ENCODE measurements around the gene ANKRD10.
"Not testable (repeated sequence)": the region's sequence is repeated elsewhere in the genome, so short reads cannot be mapped to it uniquely, and the experiment has no call there.

Gene ANKRD10

GRCh38 chr13:110867380-110867779 is 47.5 kb downstream of the ANKRD10 start:
- DNase-seq (ENCODE audit: low read depth in 2 of 2): no peak

- DNase-seq (ENCODE audit: low read depth in 2 of 2): no peak
Observed at GRCh38 chr13:110866491-110867170, 48.2 kb downstream of the ANKRD10 start.

DNA sequence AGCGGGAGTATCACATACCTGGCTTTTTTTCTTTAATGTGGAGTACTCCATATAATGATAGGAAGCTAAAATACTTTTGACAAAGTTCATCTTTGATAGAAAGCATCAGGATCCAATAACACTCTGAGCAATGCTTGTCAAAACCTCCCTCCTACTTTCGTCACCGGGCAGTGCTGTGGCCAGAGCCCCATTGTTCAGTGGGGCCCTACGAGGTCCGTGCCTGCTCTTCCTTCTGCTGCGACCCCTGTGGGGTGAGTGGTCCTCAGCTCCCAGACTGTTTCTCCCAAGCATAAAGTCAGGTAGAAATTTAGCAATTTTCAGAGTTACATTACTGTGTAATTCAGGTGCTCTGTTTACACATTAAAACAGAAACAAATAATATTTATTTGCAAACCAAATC is 51.2 kb downstream of the ANKRD10 start:
- DNase-seq (ENCODE audit: low read depth in 2 of 2): no peak

DNA sequence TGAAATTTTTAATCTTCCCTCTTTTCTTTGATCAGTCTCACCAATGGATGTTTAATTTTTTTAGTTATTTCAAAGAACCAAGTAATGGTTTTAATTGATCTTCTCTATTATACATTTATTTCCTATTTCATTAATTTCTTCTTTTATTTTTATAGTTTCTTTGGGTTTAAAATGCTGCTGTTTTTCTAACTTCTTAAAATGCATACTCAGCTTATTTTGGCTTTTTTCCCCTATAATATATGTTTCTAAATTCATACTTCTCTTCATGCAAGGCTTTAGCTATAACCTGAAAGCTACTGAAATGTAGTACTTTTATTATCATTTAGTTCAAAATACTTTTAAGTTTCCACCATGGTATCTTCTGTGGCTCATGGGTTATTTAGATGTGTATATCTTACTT is 53.9 kb downstream of the ANKRD10 start:
- no peak for DNase-seq (ENCODE audit: low read depth in 2 of 2)

- DNase-seq (ENCODE audit: low read depth in 2 of 2): no peak
Observed at GRCh38 chr13:110856942-110857835, 57.7 kb downstream of the ANKRD10 start.

GRCh38 chr13:110855363-110855762 is 59.5 kb downstream of the ANKRD10 start:
- DNase-seq (ENCODE audit: low read depth in 2 of 2): no peak

DNA sequence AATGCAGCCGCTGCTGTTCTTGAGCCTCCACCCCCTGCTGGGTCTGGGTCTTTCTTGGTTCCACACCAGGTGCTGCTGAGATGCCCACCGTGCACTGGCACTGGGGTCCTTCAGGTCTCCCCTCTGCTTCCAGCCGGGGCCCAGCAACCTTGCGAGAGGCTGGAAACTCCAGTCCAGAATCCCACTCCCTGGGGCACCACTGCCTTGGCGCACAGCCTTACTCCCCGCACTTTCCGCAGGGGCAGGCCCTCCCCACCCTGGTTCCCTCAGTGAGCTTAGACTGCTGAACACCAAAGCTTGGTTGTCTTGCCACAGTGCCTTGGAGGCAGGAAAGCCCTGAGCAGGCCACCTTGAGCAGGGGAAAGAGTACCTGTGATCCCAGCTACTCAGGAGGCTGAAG is 60.0 kb downstream of the ANKRD10 start:
- no peak for DNase-seq (ENCODE audit: low read depth in 2 of 2)

GRCh38 chr13:110853235-110853721 is 61.6 kb downstream of the ANKRD10 start:
- DNase-seq (ENCODE audit: low read depth in 2 of 2): no peak

- DNase-seq (ENCODE audit: low read depth in 2 of 2): no peak
Observed at GRCh38 chr13:110850840-110851239, 64.0 kb downstream of the ANKRD10 start.

DNA sequence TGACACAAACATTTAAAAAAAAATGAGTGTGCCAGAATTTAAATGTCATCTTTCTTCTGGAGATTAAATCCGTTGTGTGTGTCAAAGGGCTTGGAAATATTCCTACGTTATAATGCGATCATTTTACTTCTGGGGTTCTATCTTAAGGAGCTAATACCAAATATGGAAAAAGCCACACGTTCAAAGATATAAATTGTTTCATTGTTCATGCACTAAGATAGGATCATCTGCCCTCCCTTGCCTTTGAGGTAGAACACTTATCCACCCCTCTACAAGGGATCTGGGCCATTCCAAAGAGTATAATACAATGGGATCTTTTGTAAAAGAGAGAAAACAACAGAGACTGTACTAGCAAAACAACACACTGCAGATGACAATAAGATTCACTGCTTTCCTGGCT is 64.9 kb downstream of the ANKRD10 start:
- DNase-seq (ENCODE audit: low read depth in 2 of 2): no peak

GRCh38 chr13:110845520-110845919 is 69.3 kb downstream of the ANKRD10 start:
- DNase-seq (ENCODE audit: low read depth in 2 of 2): no peak

DNA sequence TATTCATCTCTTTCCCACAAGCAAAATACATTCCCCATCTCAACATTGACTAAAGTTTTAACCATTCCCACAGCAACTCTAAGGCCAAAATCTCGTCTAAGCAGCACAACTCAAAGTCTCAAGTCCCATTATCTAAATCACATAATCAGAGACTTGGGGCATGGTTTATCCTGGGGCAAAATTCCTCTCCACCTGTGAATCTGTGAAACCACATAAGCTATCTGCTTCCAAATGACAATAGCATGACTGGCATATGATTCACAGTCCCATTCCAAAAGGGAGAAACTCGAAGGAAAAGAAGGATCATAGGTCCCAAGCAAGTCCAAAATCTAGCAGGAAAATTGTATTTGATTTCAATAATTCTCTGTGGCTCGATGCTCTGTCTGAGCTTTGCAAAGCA is 73.0 kb downstream of the ANKRD10 start:
- no peak for DNase-seq (ENCODE audit: low read depth in 2 of 2)

DNA sequence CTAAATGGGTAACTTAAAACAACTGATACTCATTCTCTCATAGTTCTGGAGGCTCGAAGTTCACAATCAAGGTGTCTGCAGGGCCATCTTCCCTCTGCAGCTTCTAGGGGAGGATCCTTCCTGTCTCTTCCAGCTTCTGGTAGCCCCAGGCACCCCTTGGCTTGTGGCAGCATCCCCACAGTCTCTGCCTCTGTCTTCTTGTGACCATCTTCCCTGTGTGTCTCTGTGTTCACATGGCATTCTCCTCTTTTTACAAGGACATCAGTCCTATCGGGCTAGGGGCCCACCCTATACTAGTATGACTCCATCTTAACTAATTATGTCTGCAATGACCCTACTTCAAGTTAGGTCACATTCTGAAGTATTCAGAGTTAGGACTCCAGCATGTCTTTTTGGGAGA is 73.5 kb downstream of the ANKRD10 start:
- DNase-seq (ENCODE audit: low read depth in 2 of 2): no peak

DNA sequence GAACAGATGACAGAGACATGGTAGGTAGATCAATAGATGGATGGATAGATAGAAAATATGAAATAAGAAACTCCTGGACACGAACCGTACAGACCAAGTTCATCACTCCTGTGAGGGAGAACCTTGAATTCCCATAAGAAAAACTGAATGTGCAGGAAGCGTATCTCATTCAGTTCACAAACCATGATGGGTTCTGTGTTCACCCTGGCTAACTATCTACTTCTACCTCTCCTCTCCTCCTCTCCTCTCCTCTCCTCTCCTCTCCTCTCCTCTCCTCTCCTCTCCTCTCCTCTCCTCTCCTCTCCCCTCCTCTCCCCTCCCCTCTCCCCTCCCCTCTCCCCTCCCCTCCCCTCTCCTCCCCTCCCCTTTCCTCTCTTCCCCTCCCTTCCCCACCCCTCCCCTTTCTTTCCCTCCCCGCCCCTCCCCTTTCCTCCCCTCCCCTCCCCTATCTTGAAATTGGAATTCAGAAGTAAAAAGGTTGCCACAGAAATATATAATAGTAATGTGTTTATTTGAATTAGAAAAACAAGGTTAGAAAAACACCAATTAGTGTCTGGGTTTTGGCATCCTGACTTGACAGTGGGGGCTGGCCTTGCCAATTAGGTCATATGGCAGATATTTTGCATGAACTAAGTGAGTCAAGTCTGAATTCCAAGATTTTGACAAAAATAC is 75.9 kb downstream of the ANKRD10 start:
- DNase-seq (ENCODE audit: low read depth in 2 of 2): no peak

- no peak for DNase-seq (ENCODE audit: low read depth in 2 of 2)
Observed at GRCh38 chr13:110838116-110838515, 76.8 kb downstream of the ANKRD10 start.

GRCh38 chr13:110837397-110838061 is 77.3 kb downstream of the ANKRD10 start:
- DNase-seq (ENCODE audit: low read depth in 2 of 2): not testable (repeated sequence)

- no peak for DNase-seq (ENCODE audit: low read depth in 2 of 2)
Observed at GRCh38 chr13:110836605-110836903, 78.3 kb downstream of the ANKRD10 start.

- DNase-seq (ENCODE audit: low read depth in 2 of 2): no peak
Observed at GRCh38 chr13:110835721-110836604, 78.9 kb downstream of the ANKRD10 start.

DNA sequence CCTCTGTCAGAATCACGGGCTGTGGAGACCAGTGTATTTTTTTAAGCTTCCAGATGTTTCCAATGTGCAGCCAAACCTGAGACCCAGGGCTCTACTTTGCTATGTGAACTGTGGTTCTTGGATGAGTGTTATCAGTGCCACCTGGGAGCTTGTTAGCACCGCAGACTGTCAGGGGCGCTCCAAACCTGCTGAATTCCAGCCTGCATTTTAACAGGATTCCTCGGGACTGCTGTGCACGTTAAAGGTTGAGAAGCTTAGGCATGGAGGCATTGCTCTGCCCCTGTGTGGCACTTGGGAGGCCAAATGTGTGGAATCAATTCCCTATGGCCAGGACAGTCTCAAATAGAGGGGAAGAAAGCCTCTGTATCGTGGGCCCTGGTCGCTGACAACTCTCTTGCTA is 80.3 kb downstream of the ANKRD10 start:
- no peak for DNase-seq (ENCODE audit: low read depth in 2 of 2)

GRCh38 chr13:110832531-110832930 is 82.3 kb downstream of the ANKRD10 start:
- no peak for DNase-seq (ENCODE audit: low read depth in 2 of 2)

DNA sequence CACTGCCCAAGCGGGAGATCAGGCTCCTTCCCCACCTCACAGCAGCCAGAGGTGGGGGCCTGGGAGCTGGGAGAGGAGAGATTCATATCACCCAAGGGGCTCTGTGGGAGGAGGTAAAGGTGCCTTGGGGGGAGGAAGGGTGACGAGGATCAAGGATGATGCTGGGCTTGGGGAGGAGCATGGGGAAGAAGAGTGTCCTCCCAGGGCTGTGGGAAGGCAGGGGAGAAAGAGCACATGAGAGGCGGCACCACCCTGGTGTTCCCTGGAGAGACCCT is 82.7 kb downstream of the ANKRD10 start:
- DNase-seq (ENCODE audit: low read depth in 2 of 2): no peak

All from stimulated activated CD4-positive, alpha-beta T cell treated with anti-CD3 and anti-CD28 coated beads, Interleukin-12 subunit alpha, Interleukin-12 subunit beta, amount 100 ng/mL, for 24 hours (primary cell).